Prostate gland (tissue), 2 donors: ENCODE measurements around the gene LRRN3. TPM values are rescaled to one million over a fixed set of nuclear protein-coding genes. Genes with fewer than 3 reads are reported as not detected.

Source experiments
- DNase-seq: peaks from one replicate; pipeline ENCODE4 v3.0.0-alpha.2; 2019; ENCODE audit warnings: low spot score
- H3K27ac ChIP-seq, 2 donors: fragments of 200-600 bp; sonication (generic); 2 replicates each; pipeline ENCODE4 v1.5.1; 2017 to 2019
- H3K27me3 ChIP-seq: fragments of 200-600 bp; sonication (generic); replicated peaks from 2 replicates; pipeline ENCODE4 v1.5.1; 2019; ENCODE audit not compliant: insufficient read depth
- H3K36me3 ChIP-seq, 2 donors: fragments of 200-600 bp; sonication (generic); 1 replicate in 1 of 2; 2 replicates in 1 of 2; pipeline versions ENCODE4 v1.5.1 to v1.8.1; 2017 to 2019
- H3K4me1 ChIP-seq: fragments of 200-600 bp; sonication (generic); replicated peaks from 2 replicates; pipeline ENCODE4 v1.5.1; 2019
- H3K4me3 ChIP-seq, 2 donors: fragments of 200-600 bp; sonication (generic); 2 replicates each; pipeline ENCODE4 v1.5.1; 2017 to 2019
- H3K9me3 ChIP-seq: fragments of 200-600 bp; sonication (generic); 2 replicates; pipeline ENCODE4 v1.5.1; 2017
- CTCF ChIP-seq, 4 experiments: fragments of 200-600 bp in 2 of 4; fragments of 450-650 bp in 2 of 4; sonication (generic) in 2 of 4; IDR thresholded peaks; 1 replicate in 3 of 4; 2 replicates in 1 of 4; pipeline ENCODE4 v1.5.1; 2016 to 2019; ENCODE audit warnings: antibody characterized with exemption in 4 of 4, mild to moderate bottlenecking in 2 of 4, moderate library complexity in 2 of 4
- POLR2A ChIP-seq: fragments of 450-650 bp; IDR thresholded peaks from one replicate; pipeline ENCODE4 v1.6.1; 2016; ENCODE audit warnings: antibody characterized with exemption, mild to moderate bottlenecking
- POLR2AphosphoS5 ChIP-seq: sonication (generic); formaldehyde crosslinking; IDR thresholded peaks from one replicate; pipeline ENCODE4 v1.6.1; 2017; ENCODE audit warnings: antibody characterized with exemption
- WGBS: methylation state at CpG from one replicate; pipeline ENCODE4 v1.1.5; 2018; 5-methylcytosine and 5-hydroxymethylcytosine counted together
- intact Hi-C: fragments of 100-400 bp; cut with DNase I; formaldehyde crosslinking; loops from one replicate; pipeline ENCODE4 v1.14.2; 2022
- total RNA-seq, 2 donors: library from RNA; depleted of rRNA; stranded (reverse); fragments of >200 nt; gene quantifications; one replicate each; pipeline ENCODE4 v1.1.0, GENCODE V29; 2016

LRRN3 gene
- total RNA-seq, 2 donors from 2014 or later, result 0.32 to 41.5 TPM

GRCh38 chr7:111047595-111047994 is 43.3 kb upstream of the LRRN3 start:
- Histone ChIP-seq H3K27me3 (no peaks in the 10 kb centered on the region), H3K4me1 (no peaks in the 10 kb centered on the region), H3K36me3 (no peaks in the 10 kb centered on the region), H3K27ac (no peak overlapping the region), H3K9me3 (no peaks in the 10 kb centered on the region), H3K4me3 (no peak overlapping the region)
- 96% methylated on average over 4 of the region's 4 CpGs for WGBS
- DNase-seq, result no peak
- TF ChIP-seq POLR2AphosphoS5 (no peak), POLR2A (no peak), CTCF (IDR thresholded peaks at IDR 0.05) (no peak)
- intact Hi-C loops, result no loop called here

- Histone ChIP-seq H3K27me3 (no peaks in the 10 kb centered on the region), H3K27ac (no peak overlapping the region), H3K4me3 (no peak overlapping the region), H3K4me1 (no peaks in the 10 kb centered on the region), H3K36me3 (no peaks in the 10 kb centered on the region), H3K9me3 (no peaks in the 10 kb centered on the region)
- TF ChIP-seq POLR2AphosphoS5, result no peak
- TF ChIP-seq CTCF (IDR thresholded peaks at IDR 0.05), result no peak
- TF ChIP-seq POLR2A, result no peak
- WGBS, result 78% methylated on average over 7 of the region's 7 CpGs
- no peak for DNase-seq
- intact Hi-C loops, result no loop called here
Observed at GRCh38 chr7:111049971-111050680, 40.8 kb upstream of the LRRN3 start.

- H3K27me3 ChIP-seq, result no peaks in the 10 kb centered on the region
- 82% methylated on average over 2 of the region's 2 CpGs for WGBS
- no peaks in the 10 kb centered on the region for H3K9me3 ChIP-seq
- no peaks in the 10 kb centered on the region for H3K36me3 ChIP-seq
- H3K4me1 ChIP-seq, result no peaks in the 10 kb centered on the region
- no peak overlapping the region for H3K4me3 ChIP-seq
- DNase-seq, result no peak
- no peak for TF ChIP-seq CTCF (IDR thresholded peaks at IDR 0.05)
- TF ChIP-seq POLR2AphosphoS5, result no peak
- TF ChIP-seq POLR2A, result no peak
- intact Hi-C loops, result no loop called here
- no peak overlapping the region for H3K27ac ChIP-seq
Observed at GRCh38 chr7:111050875-111051416, 40.0 kb upstream of the LRRN3 start.

- Histone ChIP-seq H3K9me3 (no peaks in the 10 kb centered on the region), H3K36me3 (no peaks in the 10 kb centered on the region), H3K27ac (no peak overlapping the region), H3K27me3 (no peaks in the 10 kb centered on the region), H3K4me1 (no peaks in the 10 kb centered on the region), H3K4me3 (no peak overlapping the region)
- DNase-seq, result no peak
- intact Hi-C loops, result no loop called here
- 97% methylated on average over 1 of the region's 1 CpG for WGBS
- TF ChIP-seq POLR2A, result no peak
- TF ChIP-seq CTCF (IDR thresholded peaks at IDR 0.05), result no peak
Observed at GRCh38 chr7:111051832-111052231, 39.1 kb upstream of the LRRN3 start.

- Histone ChIP-seq H3K27ac (no peak overlapping the region), H3K4me1 (no peaks in the 10 kb centered on the region), H3K36me3 (no peaks in the 10 kb centered on the region), H3K9me3 (no peaks in the 10 kb centered on the region), H3K27me3 (no peaks in the 10 kb centered on the region), H3K4me3 (no peak overlapping the region)
- 76% methylated on average over 2 of the region's 2 CpGs for WGBS
- no peak for DNase-seq
- intact Hi-C loops, result no loop called here
- TF ChIP-seq POLR2AphosphoS5 (no peak), POLR2A (no peak), CTCF (IDR thresholded peaks at IDR 0.05) (no peak)
Observed at GRCh38 chr7:111053035-111053434, 37.9 kb upstream of the LRRN3 start.
